ENCODE results near the gene GPR152. TPM values are rescaled to one million over a fixed set of nuclear protein-coding genes. Genes with fewer than 3 reads are reported as not detected.

GPR152 gene, protein sequence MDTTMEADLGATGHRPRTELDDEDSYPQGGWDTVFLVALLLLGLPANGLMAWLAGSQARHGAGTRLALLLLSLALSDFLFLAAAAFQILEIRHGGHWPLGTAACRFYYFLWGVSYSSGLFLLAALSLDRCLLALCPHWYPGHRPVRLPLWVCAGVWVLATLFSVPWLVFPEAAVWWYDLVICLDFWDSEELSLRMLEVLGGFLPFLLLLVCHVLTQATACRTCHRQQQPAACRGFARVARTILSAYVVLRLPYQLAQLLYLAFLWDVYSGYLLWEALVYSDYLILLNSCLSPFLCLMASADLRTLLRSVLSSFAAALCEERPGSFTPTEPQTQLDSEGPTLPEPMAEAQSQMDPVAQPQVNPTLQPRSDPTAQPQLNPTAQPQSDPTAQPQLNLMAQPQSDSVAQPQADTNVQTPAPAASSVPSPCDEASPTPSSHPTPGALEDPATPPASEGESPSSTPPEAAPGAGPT
- total RNA-seq = not detected in 2 replicates

DNA sequence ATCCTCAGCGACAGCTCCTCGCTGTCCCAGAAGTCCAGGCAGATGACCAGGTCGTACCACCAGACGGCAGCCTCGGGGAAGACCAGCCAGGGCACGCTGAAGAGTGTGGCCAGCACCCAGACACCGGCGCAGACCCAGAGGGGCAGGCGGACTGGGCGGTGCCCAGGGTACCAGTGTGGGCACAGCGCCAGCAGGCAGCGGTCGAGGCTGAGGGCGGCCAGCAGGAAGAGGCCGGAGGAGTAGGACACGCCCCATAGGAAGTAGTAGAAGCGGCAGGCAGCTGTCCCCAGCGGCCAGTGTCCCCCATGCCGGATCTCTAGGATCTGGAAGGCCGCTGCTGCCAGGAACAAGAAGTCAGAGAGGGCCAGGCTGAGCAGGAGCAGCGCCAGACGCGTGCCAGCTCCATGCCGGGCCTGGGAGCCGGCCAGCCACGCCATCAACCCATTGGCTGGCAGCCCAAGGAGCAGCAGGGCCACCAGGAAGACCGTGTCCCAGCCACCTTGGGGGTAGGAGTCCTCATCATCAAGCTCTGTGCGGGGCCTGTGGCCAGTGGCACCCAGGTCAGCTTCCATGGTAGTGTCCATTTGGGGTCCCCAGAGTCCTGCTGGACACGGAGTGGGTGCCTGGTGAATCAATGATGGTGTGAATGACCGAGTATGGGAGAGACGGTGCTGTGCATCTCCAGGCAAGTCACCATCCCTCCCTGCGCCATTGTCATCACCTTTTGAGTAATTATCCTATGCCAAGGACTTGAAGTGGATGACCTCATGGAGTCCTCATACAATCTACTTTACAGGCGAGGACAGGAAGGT is at the start of gene GPR152:
TSS of gene GPR152 (minus strand) at position 589 of the 812 bp plus-strand sequence. CDS start at position 584, 5 bp downstream.

DNA sequence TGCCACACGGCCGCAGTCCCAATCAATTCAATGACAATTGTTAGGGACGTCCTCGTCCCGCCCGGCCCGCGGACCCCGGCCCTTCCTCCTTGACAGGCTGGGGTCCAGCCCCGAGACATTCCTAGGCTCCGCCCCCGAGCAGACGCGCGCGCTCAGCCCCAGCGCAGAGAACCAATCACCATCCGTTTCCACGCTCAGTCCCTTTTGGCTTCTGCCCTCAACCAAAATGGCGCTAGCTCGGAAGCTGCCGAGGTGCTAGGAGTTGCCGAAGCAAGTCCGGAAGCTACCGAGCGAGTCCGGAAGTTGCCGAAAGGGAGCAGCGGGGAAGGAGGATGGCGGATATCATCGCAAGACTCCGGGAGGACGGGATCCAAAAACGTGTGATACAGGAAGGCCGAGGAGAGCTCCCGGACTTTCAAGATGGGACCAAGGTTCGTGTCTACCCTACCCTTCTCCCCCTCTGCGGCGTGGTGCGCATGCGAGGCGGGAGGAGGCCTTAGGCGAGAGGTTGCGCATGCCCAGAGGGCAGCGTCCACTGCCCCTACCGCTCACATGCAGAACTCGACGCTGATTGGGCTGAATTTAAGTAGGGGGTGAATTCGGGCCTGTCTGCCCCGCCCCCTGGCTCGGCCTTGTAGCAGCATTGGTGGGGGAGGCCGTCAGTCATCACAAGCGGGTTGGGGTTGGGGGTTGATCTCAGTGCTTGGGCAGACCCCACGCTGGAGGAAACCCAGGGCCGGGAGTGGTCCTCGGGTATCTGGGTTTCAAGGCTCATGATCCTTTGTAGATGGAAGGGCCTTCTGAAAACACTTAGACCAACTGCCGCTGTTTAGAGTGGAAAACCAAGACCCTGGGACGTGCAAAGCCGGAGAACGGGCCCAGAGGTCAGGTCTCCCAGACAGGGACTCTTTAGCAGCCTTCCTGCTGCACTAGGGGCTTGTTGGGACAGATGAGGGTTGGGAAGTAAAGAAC is 30.6 kb upstream of the GPR152 start, which contains the start of gene AIP:
TSS of gene AIP (plus strand) at position 200 of the 972 bp plus-strand sequence. CDS start at position 333, 133 bp downstream.

DNA sequence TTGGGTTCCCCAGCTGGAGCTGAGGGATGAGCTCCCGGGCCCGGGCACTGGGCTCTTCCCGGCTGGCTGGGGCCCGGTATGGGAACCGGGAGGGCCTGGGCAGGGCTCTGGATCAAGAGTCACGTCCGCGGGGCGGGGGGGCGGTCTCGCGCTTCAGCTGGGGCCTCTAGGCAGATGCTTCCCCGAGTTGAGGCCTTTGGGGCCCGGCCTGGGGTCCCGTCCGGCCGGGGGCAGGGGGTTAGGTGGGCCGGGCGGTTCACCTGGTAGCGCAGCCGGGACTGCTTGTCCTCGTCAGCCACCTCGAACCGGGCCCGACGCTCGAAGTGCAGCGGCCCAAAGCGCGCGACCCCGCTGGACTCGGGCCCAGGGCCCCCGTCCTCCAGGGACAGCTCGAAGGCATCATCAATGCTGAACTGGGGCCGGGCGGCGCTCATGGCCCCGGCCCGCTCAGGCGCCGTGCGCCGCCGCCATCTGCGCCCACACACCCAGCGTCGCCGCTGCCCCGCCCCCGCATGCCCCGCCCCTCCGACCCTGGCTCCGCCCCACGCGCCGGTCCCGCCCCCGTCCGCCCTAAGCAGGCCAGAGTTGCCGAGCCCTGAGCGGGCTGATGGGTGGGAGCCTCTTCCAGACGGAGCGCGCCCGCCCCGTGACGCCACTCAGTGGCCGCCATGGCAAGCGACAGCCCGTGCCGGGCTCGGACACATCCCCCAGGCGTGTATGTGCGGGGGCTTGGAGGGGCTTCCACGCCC is 16.4 kb upstream of the GPR152 start, which contains the start of gene TMEM134:
TSS of gene TMEM134 (minus strand) at position 493 of the 749 bp plus-strand sequence. CDS start at position 434, 59 bp downstream.

DNA sequence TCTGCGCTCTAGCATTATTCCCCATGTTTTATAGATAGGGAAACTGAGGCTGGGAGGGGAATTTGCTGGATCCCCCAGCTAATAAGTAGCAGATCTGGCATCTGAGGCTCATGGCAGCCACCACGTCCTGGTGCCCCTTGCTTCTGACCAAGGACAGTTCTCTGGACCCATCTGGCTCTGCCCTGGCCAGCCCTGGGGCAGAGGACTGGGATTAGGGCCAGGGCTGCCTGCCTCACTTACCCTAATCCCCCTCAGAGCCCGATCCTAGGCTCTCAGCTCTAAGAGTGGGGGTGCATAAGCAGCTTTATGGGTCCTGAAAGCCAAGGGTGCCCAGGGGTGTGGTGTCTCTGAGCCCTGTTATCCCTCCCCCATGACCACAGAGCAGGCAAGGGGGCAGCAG is 2.5 kb upstream of the GPR152 start, which contains the start of gene CABP4:
TSS of gene CABP4 (plus strand) at position 301 of the 400 bp plus-strand sequence. CDS start at position 371, 70 bp downstream.

DNA sequence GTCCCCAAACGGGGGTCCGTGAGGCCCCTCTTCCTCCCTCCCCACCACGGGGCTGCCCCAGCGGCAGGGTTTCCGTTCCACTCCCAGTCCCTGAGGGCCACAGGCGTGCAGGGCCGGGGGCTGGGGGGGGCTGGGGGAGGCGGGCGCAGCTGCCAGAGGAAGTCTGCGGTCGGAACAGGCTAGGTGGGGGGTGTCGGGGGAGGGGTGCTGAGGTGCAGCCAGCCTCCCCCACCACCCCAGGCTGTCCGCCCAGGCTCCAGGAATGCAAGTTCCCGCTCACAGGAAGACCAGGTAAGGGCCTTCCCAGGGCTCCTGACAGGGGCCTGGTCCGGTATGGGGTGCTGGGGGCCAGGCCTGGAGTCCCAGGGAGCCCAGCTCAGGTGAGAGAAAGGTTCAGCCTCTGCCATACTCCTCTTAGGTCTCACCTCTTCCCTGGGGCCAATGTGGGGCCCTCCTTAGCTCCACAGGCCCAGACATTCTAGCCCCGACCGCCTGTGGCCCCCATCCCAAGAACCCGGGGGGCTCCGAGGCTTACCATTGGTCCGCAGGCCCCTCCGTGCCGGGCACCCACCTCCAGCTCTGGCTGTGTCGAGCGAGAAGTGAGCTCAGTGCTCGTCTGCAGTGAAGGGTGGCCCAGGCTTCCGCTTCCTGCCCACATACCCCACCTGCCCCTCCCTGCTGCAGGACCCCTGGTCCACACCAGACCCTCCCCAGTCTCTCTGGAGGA is 15.3 kb downstream of the GPR152 start, which contains the start of gene PTPRCAP:
TSS of gene PTPRCAP (minus strand) at position 601 of the 727 bp plus-strand sequence. CDS start at position 538, 63 bp downstream.

DNA sequence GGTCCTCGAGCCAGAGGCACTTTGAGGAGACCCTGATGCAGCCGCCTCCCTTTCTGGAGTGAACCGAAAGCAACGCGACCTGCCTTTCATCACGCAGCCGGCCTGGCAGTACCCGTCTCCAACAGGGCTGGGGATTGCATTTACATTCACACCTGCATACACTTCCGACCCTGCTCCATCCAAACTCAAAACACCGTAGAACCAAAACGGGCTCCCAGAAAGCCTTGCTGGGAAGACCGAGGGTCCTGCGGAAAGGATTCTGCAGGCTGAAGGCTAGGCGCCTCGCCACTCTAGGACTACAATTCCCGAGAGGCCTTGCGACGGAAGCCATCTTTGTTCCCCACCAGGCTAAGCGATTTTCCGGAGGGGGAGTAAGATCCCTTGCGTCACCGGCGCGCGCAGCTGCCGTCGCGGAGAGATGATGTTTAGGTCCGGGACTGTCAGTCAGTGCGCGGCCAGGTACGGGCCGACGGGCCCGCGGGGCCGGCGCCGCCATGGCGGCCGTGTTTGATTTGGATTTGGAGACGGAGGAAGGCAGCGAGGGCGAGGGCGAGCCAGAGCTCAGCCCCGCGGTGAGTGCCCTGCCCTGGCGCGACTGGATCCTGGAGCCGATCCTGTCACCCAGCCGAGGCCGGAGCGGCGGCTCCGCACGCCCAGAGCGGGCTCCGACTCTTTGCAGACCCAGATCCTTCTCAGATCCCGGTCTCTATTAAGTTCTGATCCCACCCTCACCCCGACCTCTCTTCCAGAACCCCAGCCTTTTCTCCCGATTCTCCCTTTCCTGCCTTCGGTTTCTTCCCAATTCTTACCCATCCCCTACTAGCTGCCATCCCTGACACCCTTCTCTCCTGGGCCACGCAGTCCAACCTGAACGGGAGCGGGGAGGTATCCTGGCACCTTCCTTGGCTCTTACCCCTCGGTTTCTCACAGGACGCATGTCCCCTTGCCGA is 24.2 kb downstream of the GPR152 start, which contains the start of gene RPS6KB2:
TSS of gene RPS6KB2 (plus strand) at position 443 of the 950 bp plus-strand sequence. CDS start at position 495, 52 bp downstream.

DNA sequence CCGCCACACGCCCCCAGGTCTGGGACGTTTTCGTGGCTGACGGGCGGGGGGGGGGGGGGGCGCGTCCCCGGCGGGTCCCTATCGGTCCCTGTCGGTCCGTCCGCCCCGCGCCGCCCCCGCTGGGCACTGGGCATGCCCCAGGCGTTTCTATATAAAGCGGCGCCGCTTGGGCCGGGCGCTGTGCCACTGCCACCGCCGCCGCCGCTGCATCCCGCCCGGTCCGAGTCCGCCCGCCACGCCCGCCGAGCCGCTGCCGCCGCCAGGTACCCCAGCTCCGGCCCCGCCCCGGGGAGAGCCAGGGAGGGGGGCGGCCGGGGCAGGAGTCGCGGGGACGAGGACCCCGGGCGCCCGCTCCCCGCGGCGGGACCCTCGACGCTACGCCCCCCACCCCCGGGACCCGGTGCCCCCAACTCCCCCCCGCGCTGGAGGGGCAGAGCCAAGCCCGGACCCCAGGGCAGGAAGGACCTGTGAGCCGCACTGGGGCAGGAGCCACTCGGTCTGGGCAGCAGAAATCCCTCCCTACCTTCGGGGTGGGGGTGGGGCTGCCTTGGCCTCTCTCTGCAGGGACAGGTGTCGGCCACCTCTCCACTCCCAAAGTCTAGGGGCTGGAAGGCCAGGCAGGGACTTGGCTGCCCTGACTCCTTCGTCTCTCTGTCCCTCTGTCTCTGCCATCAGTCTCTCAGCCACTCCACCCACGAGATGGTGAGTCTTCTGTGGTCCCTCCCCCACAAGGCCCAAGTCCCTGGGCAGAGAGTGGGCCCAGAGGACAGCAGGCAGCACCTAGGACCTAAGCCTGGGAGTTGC is 36.8 kb downstream of the GPR152 start, which contains the start of gene CARNS1:
TSS of gene CARNS1 (plus strand) at position 178 of the 804 bp plus-strand sequence. CDS start at position 700, 522 bp downstream.

DNA sequence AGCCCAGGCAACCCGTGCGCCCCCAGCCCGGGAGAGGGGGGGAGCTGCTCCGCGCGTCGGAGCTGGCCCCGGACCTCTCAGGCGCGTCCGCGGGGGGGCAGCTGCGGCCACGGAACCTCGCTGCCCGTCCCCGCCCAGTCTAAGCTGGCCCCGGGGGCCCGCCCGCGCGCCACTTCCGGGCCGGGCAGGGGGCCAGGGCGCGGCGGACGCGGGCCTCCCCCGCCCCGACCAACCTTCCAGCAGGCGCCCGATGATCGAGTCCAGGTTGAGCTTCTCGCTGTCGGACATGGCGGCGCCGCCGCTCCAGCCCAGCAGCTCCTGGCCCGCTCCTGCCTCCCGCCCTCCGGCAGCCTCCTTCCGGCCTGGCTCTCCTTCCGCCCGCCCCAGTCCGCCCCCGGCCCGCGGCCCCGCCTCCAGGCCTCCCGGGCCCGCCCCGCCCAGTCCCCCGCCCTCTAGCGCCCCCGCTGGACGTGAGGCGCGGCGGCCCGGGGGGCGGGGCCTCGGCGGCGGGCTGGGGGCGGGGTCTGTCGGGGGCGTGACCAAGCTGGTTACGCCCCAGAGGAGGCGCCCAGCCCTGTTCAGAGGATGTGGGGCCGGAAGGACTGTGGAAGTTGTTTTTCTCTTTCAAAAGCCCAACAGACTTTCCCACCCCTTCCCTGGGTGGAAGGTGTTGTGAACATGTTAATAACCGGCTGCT is 50.9 kb downstream of the GPR152 start, which contains the start of gene PPP1CA:
TSS of gene PPP1CA (minus strand) at position 364 of the 697 bp plus-strand sequence. CDS start at position 288, 76 bp downstream.

Small RNA genes within 50 kb of the gene (small RNA-seq; reads per million reads assigned to genes)
- gene MIR6752 = not detected

Other genes with a start within 250 kb of the GPR152 start
- gene GRK2, start 186.3 kb downstream of the GPR152 start, total RNA-seq = 38.4 and 44.3 TPM in 2 replicates
- gene ANKRD13D, start 163.4 kb downstream of the GPR152 start, total RNA-seq = 31.9 and 35.2 TPM in 2 replicates
- 18.3 and 18.8 TPM in 2 replicates for gene SSH3, start 149.2 kb downstream of the GPR152 start, total RNA-seq
- 38.3 and 58.4 TPM in 2 replicates for gene POLD4, start 99.2 kb downstream of the GPR152 start, total RNA-seq
- gene CLCF1, start 79.1 kb downstream of the GPR152 start, total RNA-seq = 12.7 and 13.8 TPM in 2 replicates
- gene RAD9A, start 60.7 kb downstream of the GPR152 start, total RNA-seq = 5.0 and 7.3 TPM in 2 replicates
- gene PPP1CA, start 50.9 kb downstream of the GPR152 start, total RNA-seq = 169 and 220 TPM in 2 replicates
- 0.12 TPM in 1 of 2 replicates, not detected in the other for gene TBC1D10C, start 48.6 kb downstream of the GPR152 start, total RNA-seq
- gene CARNS1, start 37.1 kb downstream of the GPR152 start, total RNA-seq = under 0.01 and 0.16 TPM in 2 replicates
- gene RPS6KB2, start 24.2 kb downstream of the GPR152 start, total RNA-seq = 44.5 and 48.8 TPM in 2 replicates
- gene PTPRCAP, start 15.0 kb downstream of the GPR152 start, total RNA-seq = 0.32 TPM in 1 of 2 replicates, not detected in the other
- 128 and 136 TPM in 2 replicates for gene CORO1B, start 9.3 kb downstream of the GPR152 start, total RNA-seq
- gene CABP4, start 2.6 kb upstream of the GPR152 start, total RNA-seq = not detected in 2 replicates
- gene TMEM134, start 16.5 kb upstream of the GPR152 start, total RNA-seq = 18.8 and 21.7 TPM in 2 replicates
- gene AIP, start 30.3 kb upstream of the GPR152 start, total RNA-seq = 50.3 and 58.9 TPM in 2 replicates
- 30.7 and 31.5 TPM in 2 replicates for gene PITPNM1, start 52.6 kb upstream of the GPR152 start, total RNA-seq
- gene CDK2AP2, start 55.4 kb upstream of the GPR152 start, total RNA-seq = 21.6 and 25.3 TPM in 2 replicates
- gene CABP2, start 70.7 kb upstream of the GPR152 start, total RNA-seq = not detected in 2 replicates
- gene GSTP1, start 131.1 kb upstream of the GPR152 start, total RNA-seq = 399 and 414 TPM in 2 replicates
- gene NDUFV1, start 154.2 kb upstream of the GPR152 start, total RNA-seq = 137 and 150 TPM in 2 replicates
- 5.5 and 7.5 TPM in 2 replicates for gene NUDT8, start 177.2 kb upstream of the GPR152 start, total RNA-seq
- gene TBX10, start 187.0 kb upstream of the GPR152 start, total RNA-seq = not detected in 2 replicates
- not detected in 2 replicates for gene ACY3, start 198.0 kb upstream of the GPR152 start, total RNA-seq
- not detected in 2 replicates for gene ALDH3B2, start 221.9 kb upstream of the GPR152 start, total RNA-seq